Measurements from ENCODE around the gene FZD10.

- TF ChIP-seq CTCF (conservative IDR thresholded peaks at IDR 0.05; ENCODE audit: low read depth, low read length) (no peak), MXI1 (IDR thresholded peaks at IDR 0.05; ENCODE audit: borderline replicate concordance, low read depth, low read length) (no peak)
Measured at GRCh38 chr12:130178282-130178681, 16.0 kb downstream of the FZD10 start.

All from IMR-90 (cell line).